Subcutaneous adipose tissue (tissue), 4 donors: ENCODE data around the gene YPEL3. TPM values are rescaled to one million over a fixed set of nuclear protein-coding genes. Genes with fewer than 3 reads are reported as not detected.

Experiments
- total RNA-seq, 4 donors: library from RNA; depleted of rRNA; stranded (reverse); fragments of >200 nt; gene quantifications; one replicate each; pipeline ENCODE4 v1.1.0, GENCODE V29; 2016
- TF ChIP-seq, protein P1 (sequence below): fragments of 450-650 bp; IDR thresholded peaks from one replicate; pipeline ENCODE4 v1.5.1; 2016; ENCODE audit warnings: low read depth, mild to moderate bottlenecking, control low read depth, antibody characterized with exemption, moderate library complexity

YPEL3 gene
- total RNA-seq, 4 donors from 2014 or later = 54.8 to 105 (median 96.5) TPM

DNA sequence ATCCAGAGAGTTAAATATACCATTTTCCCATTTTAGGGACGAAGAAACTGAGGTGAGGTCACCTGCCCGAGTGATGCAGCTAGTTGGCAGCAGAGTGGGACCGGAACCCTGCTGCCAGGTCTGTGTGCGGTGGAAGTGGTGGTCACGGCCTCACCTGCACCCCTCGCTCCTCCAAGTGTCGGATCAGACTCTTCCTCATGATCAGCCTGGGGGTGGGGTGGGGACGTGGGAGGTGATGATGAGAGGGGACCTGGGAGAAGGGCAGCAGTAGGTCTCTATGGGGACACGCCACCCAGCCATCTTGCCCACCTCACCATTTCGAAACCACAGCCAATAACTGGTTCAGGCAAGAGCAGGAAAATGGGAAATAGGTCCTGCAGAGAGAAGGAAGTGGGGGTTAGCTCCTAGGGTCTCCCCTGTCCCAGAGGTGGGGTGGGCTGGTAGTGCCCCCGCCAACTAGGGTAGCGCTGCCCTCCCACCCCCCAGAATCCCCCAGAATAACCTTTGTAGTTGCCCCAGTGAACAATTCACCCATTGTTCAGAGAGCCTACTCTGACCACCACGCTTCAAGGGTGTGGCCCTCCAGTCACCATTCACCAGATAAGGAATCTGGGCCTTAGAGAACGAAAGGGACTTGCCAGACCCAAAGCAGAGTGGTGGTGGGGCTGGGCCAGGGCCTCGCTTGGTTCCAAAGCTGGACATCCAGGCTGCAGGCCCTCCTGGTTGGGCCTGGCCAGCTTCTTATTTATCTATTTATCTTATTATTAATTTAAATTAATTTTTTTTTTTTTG is 12.2 kb upstream of the YPEL3 start:
- TF ChIP-seq, protein P1, sequence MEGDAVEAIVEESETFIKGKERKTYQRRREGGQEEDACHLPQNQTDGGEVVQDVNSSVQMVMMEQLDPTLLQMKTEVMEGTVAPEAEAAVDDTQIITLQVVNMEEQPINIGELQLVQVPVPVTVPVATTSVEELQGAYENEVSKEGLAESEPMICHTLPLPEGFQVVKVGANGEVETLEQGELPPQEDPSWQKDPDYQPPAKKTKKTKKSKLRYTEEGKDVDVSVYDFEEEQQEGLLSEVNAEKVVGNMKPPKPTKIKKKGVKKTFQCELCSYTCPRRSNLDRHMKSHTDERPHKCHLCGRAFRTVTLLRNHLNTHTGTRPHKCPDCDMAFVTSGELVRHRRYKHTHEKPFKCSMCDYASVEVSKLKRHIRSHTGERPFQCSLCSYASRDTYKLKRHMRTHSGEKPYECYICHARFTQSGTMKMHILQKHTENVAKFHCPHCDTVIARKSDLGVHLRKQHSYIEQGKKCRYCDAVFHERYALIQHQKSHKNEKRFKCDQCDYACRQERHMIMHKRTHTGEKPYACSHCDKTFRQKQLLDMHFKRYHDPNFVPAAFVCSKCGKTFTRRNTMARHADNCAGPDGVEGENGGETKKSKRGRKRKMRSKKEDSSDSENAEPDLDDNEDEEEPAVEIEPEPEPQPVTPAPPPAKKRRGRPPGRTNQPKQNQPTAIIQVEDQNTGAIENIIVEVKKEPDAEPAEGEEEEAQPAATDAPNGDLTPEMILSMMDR = no peak

DNA sequence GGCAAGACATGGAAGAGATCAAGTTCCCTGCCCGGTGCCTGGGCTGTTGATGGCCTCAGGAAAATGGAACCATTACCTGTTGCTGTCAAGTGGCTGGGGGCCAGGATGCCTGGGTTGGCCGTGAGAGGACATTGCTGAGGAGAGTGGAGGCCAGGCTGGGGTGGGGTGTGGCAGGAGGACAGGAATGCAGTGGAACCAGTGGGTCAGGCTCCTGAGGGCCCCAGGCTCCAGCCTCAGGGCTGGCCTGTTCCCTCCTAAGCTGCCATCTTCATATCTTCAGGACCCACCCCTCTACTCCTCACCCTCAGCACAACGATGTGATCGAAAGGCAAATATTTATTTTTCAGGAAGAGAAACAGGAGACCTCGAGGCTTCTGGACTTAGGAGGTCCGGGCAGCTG is 8.5 kb upstream of the YPEL3 start:
- TF ChIP-seq, protein P1 = no peak

DNA sequence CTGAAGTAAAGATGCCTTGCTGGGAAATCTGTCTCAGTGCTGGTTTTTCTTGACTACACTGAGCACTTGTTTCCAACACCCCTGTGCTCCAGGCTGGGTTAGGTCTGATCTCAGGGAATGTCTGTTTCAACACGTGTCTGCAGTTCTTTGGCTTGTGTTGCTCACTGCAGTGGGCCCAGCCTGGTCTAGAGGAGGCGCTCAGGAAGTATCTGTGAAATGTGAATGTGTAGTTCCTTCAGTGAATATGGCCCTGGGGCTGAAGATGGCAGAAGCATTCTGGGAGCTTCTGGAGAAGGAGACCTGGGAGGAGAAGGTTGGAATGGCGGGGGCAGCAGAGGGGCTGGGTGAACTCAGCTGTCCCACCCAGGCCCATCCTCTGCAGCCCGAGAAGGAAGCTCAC is 8.1 kb upstream of the YPEL3 start:
- TF ChIP-seq, protein P1 = no peak

DNA sequence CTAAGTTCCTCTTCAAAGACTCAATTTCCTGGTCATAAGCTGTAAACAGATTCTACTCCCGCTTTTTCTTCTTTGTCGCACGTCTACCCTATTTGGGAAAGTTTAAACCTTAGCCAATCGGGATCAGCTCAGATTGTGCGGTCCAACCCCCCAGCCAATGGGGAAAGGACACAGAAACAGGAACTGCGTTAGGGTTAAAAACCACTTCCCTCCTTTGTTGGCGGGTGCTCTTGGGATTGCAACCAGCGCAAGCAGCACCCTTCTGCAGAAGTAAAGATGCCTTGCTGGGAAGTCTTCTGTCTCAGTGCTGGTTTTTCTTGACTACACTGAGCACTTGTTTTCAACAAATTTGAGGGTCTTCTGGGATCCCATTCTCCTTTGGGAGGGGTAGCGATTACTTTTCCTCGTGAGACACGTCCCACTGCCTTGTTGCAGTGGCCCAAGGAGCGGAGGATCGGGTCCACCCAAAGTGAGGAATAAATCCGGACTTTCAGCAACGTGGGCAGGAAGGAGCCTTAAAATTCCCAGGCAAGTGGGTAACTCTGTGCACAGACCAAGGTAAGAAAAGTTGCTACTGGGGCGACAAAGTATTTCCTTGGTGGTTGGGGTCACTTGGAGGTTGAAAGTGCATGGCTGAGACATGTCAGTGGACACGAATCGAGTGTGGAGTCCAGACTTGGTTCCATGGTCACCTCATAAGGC is 1.0 kb upstream of the YPEL3 start:
- TF ChIP-seq, protein P1 = no peak

DNA sequence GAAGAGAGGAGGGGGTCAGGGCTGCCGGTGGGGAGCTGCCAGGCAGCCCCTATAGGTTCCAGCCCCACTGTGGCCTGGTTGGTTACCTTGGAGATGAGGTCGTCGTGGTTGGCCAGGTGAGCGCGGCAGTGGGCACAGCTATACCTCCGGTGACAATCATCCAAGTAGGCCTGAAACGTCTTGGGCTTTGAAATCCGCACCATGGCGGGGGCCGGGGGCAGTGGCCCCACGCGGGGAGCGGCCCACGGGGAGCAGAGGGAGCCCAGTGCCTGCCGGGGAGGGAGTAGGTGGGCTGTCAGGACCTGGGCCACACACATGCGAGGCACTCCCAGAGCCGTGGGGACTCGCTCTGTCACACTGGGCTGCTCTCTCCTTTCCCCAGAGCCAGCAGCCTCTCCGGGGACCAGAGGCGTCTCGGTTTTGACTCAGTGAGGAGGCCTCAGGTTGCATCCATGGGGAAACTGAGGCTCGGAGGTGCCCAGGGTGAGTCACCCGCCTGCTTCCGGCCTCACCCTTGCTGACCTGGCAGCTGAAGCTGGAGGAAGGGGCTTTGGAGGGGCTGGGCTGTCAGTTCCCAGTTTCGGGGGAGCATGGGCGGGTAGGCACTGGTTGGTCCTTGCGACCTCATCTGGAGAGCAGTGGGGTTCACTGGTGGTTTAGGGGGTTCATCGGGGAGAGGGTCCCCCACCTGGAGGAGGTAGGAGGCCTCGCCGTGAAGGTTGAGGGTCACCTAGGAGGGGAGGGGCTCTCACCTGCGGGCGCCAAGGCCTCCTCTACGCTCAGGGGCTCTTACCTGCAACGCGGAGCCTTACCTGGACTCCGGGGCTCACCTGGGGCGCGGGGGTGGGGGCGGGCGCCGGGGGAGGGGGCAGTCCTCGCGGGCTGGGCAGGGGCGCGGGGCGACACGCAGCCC is 591 bp downstream of the YPEL3 start:
- TF ChIP-seq, protein P1 = no peak

DNA sequence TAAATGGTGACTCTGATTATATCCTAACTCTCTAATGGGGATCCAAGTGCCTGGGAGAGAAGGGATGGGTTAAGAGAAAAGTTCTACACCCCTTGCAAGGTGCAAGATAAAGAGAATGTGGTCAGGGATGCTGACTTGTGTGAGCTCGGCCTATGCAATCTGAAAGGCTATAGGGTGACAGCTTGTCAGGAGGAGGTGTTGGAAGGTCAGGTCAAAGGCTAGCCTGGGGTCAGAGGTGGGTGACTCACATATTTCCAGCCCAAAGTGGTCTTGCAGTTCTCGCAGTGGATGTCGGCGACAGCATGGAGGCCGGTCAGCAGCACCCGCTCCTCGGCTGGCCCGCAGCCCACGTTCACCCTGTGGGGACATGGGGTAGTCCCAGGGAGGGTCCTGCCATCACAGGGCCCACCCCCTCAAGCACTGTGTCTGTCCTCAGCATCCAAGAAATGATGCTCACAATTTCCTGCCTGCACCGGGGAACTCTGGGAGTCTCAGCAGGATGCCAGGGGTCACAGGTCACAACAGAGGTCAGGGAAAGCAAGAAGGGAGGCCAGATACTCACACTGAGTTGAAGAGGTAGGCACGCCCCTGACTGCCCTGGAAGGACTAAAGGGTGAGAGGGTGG is 1.4 kb downstream of the YPEL3 start:
- TF ChIP-seq, protein P1 = no peak
